ENCODE results near the gene HSD17B13.
A peak's percentile ranks its signal among the peaks of the same experiment; 100 is the strongest.

GRCh38 chr4:87278335-87278794, 44.3 kb downstream of the HSD17B13 start:
- TF ChIP-seq EZH2 (conservative IDR thresholded peaks at IDR 0.05; ENCODE audit: low read depth, low read length) (no peak), POLR2A (IDR thresholded peaks at IDR 0.05; ENCODE audit: insufficient read depth in 1 of 2, low read depth in 2 of 2, low read length in 2 of 2) (no peak), PATZ1 (CRISPR knock-in tag; IDR thresholded peaks at IDR 0.05) (peak; percentile 95), CTCF (CRISPR knock-in tag; IDR thresholded peaks at IDR 0.05) (0 out of 2 replicates have a peak, but pooled peaks have one; percentile 25)
